K562 (cell line): ENCODE measurements around the gene SPOCD1. TPM values are rescaled to one million over a fixed set of nuclear protein-coding genes. Genes with fewer than 3 reads are reported as not detected.
A peak's percentile ranks its signal among the peaks of the same experiment; 100 is the strongest.

ENCODE experiments used
- ATAC-seq: fragments of 200-7000 bp; cut with Tn5 transposase; 3 replicates; pipeline ENCODE4 v1.9.1; 2020; ENCODE audit warnings: moderate library complexity
- BruUV-seq: library from RNA; stranded (reverse); fragments of 400-500 nt; replicated peaks from 2 replicates; lab custom pipeline; 2021; lab: Mats Ljungman, UMichigan
- CTCF ChIA-PET: fragments of 300-600 bp; formaldehyde crosslinking; extraction: SDS; loops from one replicate; lab custom pipeline; 2021; ENCODE audit warnings: low intra/inter-chr PET ratio; lab: Yijun Ruan, JAX
- POLR2A ChIA-PET: fragments of 300-600, 350-650 bp; sonication (Branson Sonifier 250); formaldehyde crosslinking; extraction: SDS; loops from one replicate; lab custom pipeline; 2021; ENCODE audit warnings: antibody characterized with exemption, inconsistent platforms; lab: Yijun Ruan, JAX
- DNase-seq, 4 experiments: peaks; one replicate each; pipeline versions ENCODE4 v3.0.0 to v3.0.0-alpha.2; 2011 to 2018; ENCODE audit warnings: low spot score in 3 of 4, mixed read lengths in 3 of 4; ENCODE audit errors: extremely low read depth in 1 of 4
- FAIRE-seq: peaks from 2 replicates; lab custom pipeline; 2011; peaks lifted over from hg19 to GRCh38; lab: Jason Lieb, UNC
- H2AFZ ChIP-seq: 2 replicates; pipeline ENCODE4 v1.6.0; 2011; ENCODE audit warnings: low read depth, low read length, control low read depth, inconsistent platforms
- H3K27ac ChIP-seq: fragments of 200-600 bp; 3 replicates; pipeline ENCODE4 v1.8.0; 2011; ENCODE audit warnings: low read depth, mild to moderate bottlenecking, control low read depth, inconsistent platforms, low read length, moderate library complexity, mixed read lengths; ENCODE audit errors: extremely low read depth
- H3K27me3 ChIP-seq, 2 experiments: fragments of 300-600 bp in 1 of 2; 2 replicates in 1 of 2; 3 replicates in 1 of 2; pipeline versions ENCODE4 v1.6.0 to v1.8.0; 2011; ENCODE audit warnings: inconsistent platforms in 2 of 2, low read length in 2 of 2, mild to moderate bottlenecking in 1 of 2, mixed read lengths in 1 of 2, moderate library complexity in 1 of 2; ENCODE audit not compliant: control insufficient read depth in 2 of 2, insufficient read depth in 2 of 2
- H3K36me3 ChIP-seq: fragments of 300-600 bp; 3 replicates; pipeline ENCODE4 v1.8.0; 2011; ENCODE audit warnings: mild to moderate bottlenecking, low read length, inconsistent platforms; ENCODE audit not compliant: control insufficient read depth, insufficient read depth
- H3K4me1 ChIP-seq, 2 experiments: fragments of 200-600 bp in 1 of 2; replicated peaks in 1 of 2; 2 replicates in 1 of 2; 3 replicates in 1 of 2; pipeline versions ENCODE4 v1.5.1 to v1.8.0; 2011; ENCODE audit warnings: inconsistent platforms in 2 of 2, low read length in 2 of 2, mild to moderate bottlenecking in 1 of 2, mixed read lengths in 1 of 2, moderate library complexity in 1 of 2; ENCODE audit not compliant: control insufficient read depth in 2 of 2, insufficient read depth in 2 of 2
- H3K4me2 ChIP-seq: 2 replicates; pipeline ENCODE4 v1.6.1; 2011; ENCODE audit warnings: low read length, control low read depth, inconsistent platforms, mixed read lengths; ENCODE audit not compliant: insufficient read depth
- H3K4me3 ChIP-seq: fragments of 200-600 bp; sonication (generic), shearing (Covaris generic); 2 replicates; pipeline ENCODE4 v1.5.1; 2016; ENCODE audit warnings: control low read depth, inconsistent platforms
- H3K79me2 ChIP-seq: fragments of 200-600 bp; 3 replicates; pipeline ENCODE4 v1.8.0; 2011; ENCODE audit warnings: low read length, inconsistent platforms; ENCODE audit not compliant: control insufficient read depth, insufficient read depth
- H3K9ac ChIP-seq, 2 experiments: 2 replicates each; pipeline versions ENCODE4 v1.6.0 to v1.6.1; 2011; ENCODE audit warnings: low read depth in 2 of 2, low read length in 2 of 2, control low read depth in 1 of 2, inconsistent platforms in 1 of 2, mild to moderate bottlenecking in 1 of 2, mixed read lengths in 1 of 2; ENCODE audit not compliant: insufficient read depth in 1 of 2
- H3K9me1 ChIP-seq: one replicate; pipeline ENCODE4 v1.6.0; 2011; ENCODE audit warnings: inconsistent platforms, mild to moderate bottlenecking, low read length, moderate library complexity; ENCODE audit not compliant: control insufficient read depth, insufficient read depth
- H3K9me3 ChIP-seq: replicated peaks from 2 replicates; pipeline ENCODE4 v1.5.1; 2011; ENCODE audit warnings: low read depth, low read length, inconsistent platforms; ENCODE audit not compliant: control insufficient read depth, insufficient read depth
- H4K20me1 ChIP-seq: replicated peaks from 2 replicates; pipeline ENCODE4 v1.6.1; 2011; ENCODE audit warnings: low read length, inconsistent platforms, mixed read lengths; ENCODE audit not compliant: control insufficient read depth, insufficient read depth
- BCOR ChIP-seq: fragments of 450-650 bp; IDR thresholded peaks from 2 replicates; pipeline ENCODE4 v1.6.1; 2016
- DMBX1 ChIP-seq: fragments of 250-450 bp; sonication (Bioruptor Pico); IDR thresholded peaks from 2 replicates; pipeline ENCODE4 v1.8.0; 2022; ENCODE audit warnings: inconsistent platforms, mild to moderate bottlenecking, moderate library complexity, borderline replicate concordance
- ELF2 ChIP-seq: fragments of 250-450 bp; sonication (Bioruptor Pico); IDR thresholded peaks from 2 replicates; pipeline ENCODE4 v1.5.0; 2021; ENCODE audit warnings: mild to moderate bottlenecking
- GTF2E2 ChIP-seq: fragments of 200-800 bp; sonication (Bioruptor generic); IDR thresholded peaks from 2 replicates; pipeline ENCODE4 v1.6.1; 2016; ENCODE audit warnings: missing genetic modification characterization, missing compliant biosample characterization
- KDM1A ChIP-seq, 2 experiments: fragments of 450-650 bp; IDR thresholded peaks; 2 replicates each; pipeline ENCODE4 v1.6.1; 2016; ENCODE audit warnings: mild to moderate bottlenecking in 2 of 2
- RBM25 ChIP-seq: fragments of 200-400 bp; formaldehyde crosslinking; IDR thresholded peaks from 2 replicates; pipeline ENCODE4 v1.6.1; 2018; ENCODE audit warnings: low read length, low read depth, moderate library complexity; ENCODE audit not compliant: severe bottlenecking
- ZNF668 ChIP-seq: fragments of 250-450 bp; sonication (Bioruptor Pico); IDR thresholded peaks from 2 replicates; pipeline ENCODE4 v1.8.0; 2022; ENCODE audit warnings: mild to moderate bottlenecking, inconsistent platforms
- WGBS: fragments of 100-300 bp; shearing (Covaris generic); methylation state at CpG from one replicate; pipeline ENCODE4 v1.1.6; 2016; ENCODE audit warnings: low coverage, mixed read lengths; ENCODE audit not compliant: insufficient coverage; ENCODE audit errors: missing lambda C conversion rate; 5-methylcytosine and 5-hydroxymethylcytosine counted together
- in situ Hi-C: fragments of 300-500 bp; cut with MboI; formaldehyde crosslinking; loops from 4 replicates; pipeline ENCODE4 v1.15.0; 2018; ENCODE audit warnings: inconsistent platforms, mixed read lengths
- intact Hi-C: fragments of 100-400 bp; cut with micrococcal nuclease; formaldehyde crosslinking; loops from 2 replicates; pipeline ENCODE4 v1.14.2; 2022
- polyA plus RNA-seq, 8 experiments: library from polyadenylated mRNA; depleted of rRNA in 4 of 8; stranded (reverse) in 5 of 8; unstranded in 3 of 8; fragments of >200 nt; fragmentation: Nextera tagmentation in 2 of 8; fragmentation: Illumina TruSeq in 1 of 8; extraction: Ambion mirVana in 2 of 8; extraction: Trizol in 1 of 8; gene quantifications; 2 replicates each; pipeline versions ENCODE4 v1.2.1 to v1.2.3, GENCODE V29; 2011 to 2014; ENCODE audit warnings: inconsistent platforms in 1 of 8, missing spikeins in 1 of 8
- total RNA-seq, 7 experiments: library from RNA; depleted of rRNA in 6 of 7; stranded (reverse); fragments of >200 nt in 6 of 7; fragmentation: Illumina TruSeq in 2 of 7; extraction: Trizol in 2 of 7; gene quantifications; 2 replicates each; pipeline versions ENCODE4 v1.2.1 to v1.2.3, GENCODE V29; 2011 to 2021; ENCODE audit warnings: low replicate concordance in 1 of 7
- TF ChIP-seq, protein P1 (sequence below): sonication (generic); formaldehyde crosslinking; IDR thresholded peaks from 2 replicates; pipeline ENCODE4 v1.8.0; 2022; ENCODE audit warnings: mild to moderate bottlenecking, missing genetic modification reagents
- TF ChIP-seq, protein P2 (sequence below): sonication (generic); formaldehyde crosslinking; IDR thresholded peaks from 2 replicates; pipeline ENCODE4 v1.9.0; 2022; ENCODE audit warnings: mild to moderate bottlenecking, missing genetic modification reagents

SPOCD1 gene
- total and polyA plus RNA-seq, 9 of the 15 experiments (the other 6 are each of a cell fraction or from before 2014, with no cell fraction given) = 0.03 to 0.71 (median 0.26) TPM; not detected in 1

DNA sequence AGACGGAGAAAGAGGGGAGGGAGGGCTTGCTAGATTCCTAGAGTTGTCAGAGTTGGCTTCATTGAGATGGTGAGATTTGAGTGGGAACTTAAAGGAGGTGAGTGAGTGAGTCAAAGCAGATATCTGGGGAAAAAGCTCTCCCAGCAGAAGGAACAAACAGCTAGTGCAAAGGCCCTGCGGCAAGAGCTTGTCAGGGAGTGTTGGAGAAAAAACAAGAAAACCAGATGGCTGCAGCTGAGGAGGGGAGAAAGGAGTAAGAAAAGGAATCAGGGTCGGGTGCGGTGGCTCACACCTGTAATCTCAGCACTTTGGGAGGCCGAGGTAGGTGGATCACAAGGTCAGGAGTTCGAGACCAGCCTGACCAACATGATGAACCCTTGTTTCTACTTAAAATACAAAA, 40.3 kb upstream of the SPOCD1 start:
- Histone ChIP-seq H3K9me1 (no peaks in the 10 kb centered on the region), H3K79me2 (no peaks in the 10 kb centered on the region), H3K27ac (no peak overlapping the region), H3K4me3 (no peak overlapping the region), H4K20me1 (no peaks in the 10 kb centered on the region), H3K27me3 (no peaks in the 10 kb centered on the region; a peak in 1 of 5 replicates), H3K4me1 (peaks cover 0 to 10% of the 10 kb centered on the region in 2 experiments; a peak in 3 of 5 replicates), H3K9me3 (no peaks in the 10 kb centered on the region), H3K9ac (no peak overlapping the region), H2AFZ (peak overlapping the region; percentile 92), H3K4me2 (no peak overlapping the region), H3K36me3 (no peaks in the 10 kb centered on the region)
- FAIRE-seq (no peak), DNase-seq (no peak), ATAC-seq (no peak)
- in situ Hi-C loops = no loop called here
- intact Hi-C loops = no loop called here
- ChIA-PET POLR2A (interaction anchor here (1.5 kb wide), 1 partner anchor 12 kb away, joined by 4 read pairs; no protein-coding TSS in a partner anchor), CTCF (no interaction called here)
- 75% methylated on average over 6 of the region's 6 CpGs for WGBS
- BruUV-seq = no TSS peak
- no peak for TF ChIP-seq DMBX1 (CRISPR knock-in tag)
- TF ChIP-seq KDM1A (IDR thresholded peaks at IDR 0.05) = peak in 1 of 2 experiments; percentile 40; a peak in 2 of 4 replicates
- TF ChIP-seq RBM25 = peak; percentile 69
- TF ChIP-seq GTF2E2 (tag) = no peak
- no peak for TF ChIP-seq ELF2
- TF ChIP-seq, protein P1, sequence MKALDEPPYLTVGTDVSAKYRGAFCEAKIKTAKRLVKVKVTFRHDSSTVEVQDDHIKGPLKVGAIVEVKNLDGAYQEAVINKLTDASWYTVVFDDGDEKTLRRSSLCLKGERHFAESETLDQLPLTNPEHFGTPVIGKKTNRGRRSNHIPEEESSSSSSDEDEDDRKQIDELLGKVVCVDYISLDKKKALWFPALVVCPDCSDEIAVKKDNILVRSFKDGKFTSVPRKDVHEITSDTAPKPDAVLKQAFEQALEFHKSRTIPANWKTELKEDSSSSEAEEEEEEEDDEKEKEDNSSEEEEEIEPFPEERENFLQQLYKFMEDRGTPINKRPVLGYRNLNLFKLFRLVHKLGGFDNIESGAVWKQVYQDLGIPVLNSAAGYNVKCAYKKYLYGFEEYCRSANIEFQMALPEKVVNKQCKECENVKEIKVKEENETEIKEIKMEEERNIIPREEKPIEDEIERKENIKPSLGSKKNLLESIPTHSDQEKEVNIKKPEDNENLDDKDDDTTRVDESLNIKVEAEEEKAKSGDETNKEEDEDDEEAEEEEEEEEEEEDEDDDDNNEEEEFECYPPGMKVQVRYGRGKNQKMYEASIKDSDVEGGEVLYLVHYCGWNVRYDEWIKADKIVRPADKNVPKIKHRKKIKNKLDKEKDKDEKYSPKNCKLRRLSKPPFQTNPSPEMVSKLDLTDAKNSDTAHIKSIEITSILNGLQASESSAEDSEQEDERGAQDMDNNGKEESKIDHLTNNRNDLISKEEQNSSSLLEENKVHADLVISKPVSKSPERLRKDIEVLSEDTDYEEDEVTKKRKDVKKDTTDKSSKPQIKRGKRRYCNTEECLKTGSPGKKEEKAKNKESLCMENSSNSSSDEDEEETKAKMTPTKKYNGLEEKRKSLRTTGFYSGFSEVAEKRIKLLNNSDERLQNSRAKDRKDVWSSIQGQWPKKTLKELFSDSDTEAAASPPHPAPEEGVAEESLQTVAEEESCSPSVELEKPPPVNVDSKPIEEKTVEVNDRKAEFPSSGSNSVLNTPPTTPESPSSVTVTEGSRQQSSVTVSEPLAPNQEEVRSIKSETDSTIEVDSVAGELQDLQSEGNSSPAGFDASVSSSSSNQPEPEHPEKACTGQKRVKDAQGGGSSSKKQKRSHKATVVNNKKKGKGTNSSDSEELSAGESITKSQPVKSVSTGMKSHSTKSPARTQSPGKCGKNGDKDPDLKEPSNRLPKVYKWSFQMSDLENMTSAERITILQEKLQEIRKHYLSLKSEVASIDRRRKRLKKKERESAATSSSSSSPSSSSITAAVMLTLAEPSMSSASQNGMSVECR (CRISPR knock-in tag) = no peak
- TF ChIP-seq ZNF668 = no peak
- peak; percentile 93 for TF ChIP-seq BCOR
- TF ChIP-seq, protein P2, sequence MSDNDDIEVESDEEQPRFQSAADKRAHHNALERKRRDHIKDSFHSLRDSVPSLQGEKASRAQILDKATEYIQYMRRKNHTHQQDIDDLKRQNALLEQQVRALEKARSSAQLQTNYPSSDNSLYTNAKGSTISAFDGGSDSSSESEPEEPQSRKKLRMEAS (CRISPR knock-in tag) = no peak
